Activated CD4-positive, CD25-positive, alpha-beta regulatory T cell treated with anti-CD3 and anti-CD28 coated beads, Interleukin-2, amount 50 U/mL, for 72 hours (primary cell): ENCODE data around the gene CCDC6.
"Not testable (repeated sequence)": the region's sequence is repeated elsewhere in the genome, so short reads cannot be mapped to it uniquely, and the experiment has no call there.

Experiments
- DNase-seq: peaks from one replicate; pipeline ENCODE4 v3.0.0; 2021

CCDC6 gene

GRCh38 chr10:59879363-59879913 is 26.9 kb downstream of the CCDC6 start:
- no peak for DNase-seq

- DNase-seq = no peak
Measured at GRCh38 chr10:59878915-59879314, 27.4 kb downstream of the CCDC6 start.

- DNase-seq = no peak
Measured at GRCh38 chr10:59878289-59878688, 28.1 kb downstream of the CCDC6 start.

- DNase-seq = no peak
Measured at GRCh38 chr10:59877191-59877671, 29.1 kb downstream of the CCDC6 start.

- no peak for DNase-seq
Measured at GRCh38 chr10:59876695-59877094, 29.7 kb downstream of the CCDC6 start.

GRCh38 chr10:59876208-59876607 is 30.1 kb downstream of the CCDC6 start:
- DNase-seq = not testable (repeated sequence)

GRCh38 chr10:59873896-59874295 is 32.5 kb downstream of the CCDC6 start:
- DNase-seq = no peak

GRCh38 chr10:59872892-59873463 is 33.4 kb downstream of the CCDC6 start:
- DNase-seq = no peak

- no peak for DNase-seq
Measured at GRCh38 chr10:59870152-59870551, 36.2 kb downstream of the CCDC6 start.

- DNase-seq = no peak
Measured at GRCh38 chr10:59869594-59869940, 36.8 kb downstream of the CCDC6 start.

GRCh38 chr10:59868696-59869593 is 37.4 kb downstream of the CCDC6 start:
- DNase-seq = no peak

GRCh38 chr10:59867590-59867989 is 38.8 kb downstream of the CCDC6 start:
- DNase-seq = no peak

GRCh38 chr10:59865101-59865500 is 41.3 kb downstream of the CCDC6 start:
- DNase-seq = no peak

- no peak for DNase-seq
Measured at GRCh38 chr10:59864141-59864962, 42.0 kb downstream of the CCDC6 start.

- no peak for DNase-seq
Measured at GRCh38 chr10:59859570-59859969, 46.8 kb downstream of the CCDC6 start.

GRCh38 chr10:59857921-59858320 is 48.4 kb downstream of the CCDC6 start:
- DNase-seq = no peak

- DNase-seq = no peak
Measured at GRCh38 chr10:59857049-59857448, 49.3 kb downstream of the CCDC6 start.

- no peak for DNase-seq
Measured at GRCh38 chr10:59856104-59856503, 50.3 kb downstream of the CCDC6 start.

GRCh38 chr10:59854571-59854970 is 51.8 kb downstream of the CCDC6 start:
- no peak for DNase-seq

GRCh38 chr10:59852670-59853069 is 53.7 kb downstream of the CCDC6 start:
- DNase-seq = no peak

GRCh38 chr10:59851864-59852263 is 54.5 kb downstream of the CCDC6 start:
- no peak for DNase-seq

GRCh38 chr10:59847888-59848287 is 58.5 kb downstream of the CCDC6 start:
- no peak for DNase-seq

GRCh38 chr10:59847326-59847725 is 59.0 kb downstream of the CCDC6 start:
- no peak for DNase-seq
